ENCODE results near the gene ASCC1.
"Not testable (repeated sequence)": the region's sequence is repeated elsewhere in the genome, so short reads cannot be mapped to it uniquely, and the experiment has no call there.

The ASCC1 gene

GRCh38 chr10:72219235-72219814 lies 3.2 kb upstream of the ASCC1 start:
- DNase-seq, result no peak

GRCh38 chr10:72218726-72219125 lies 2.6 kb upstream of the ASCC1 start:
- no peak for DNase-seq

DNA sequence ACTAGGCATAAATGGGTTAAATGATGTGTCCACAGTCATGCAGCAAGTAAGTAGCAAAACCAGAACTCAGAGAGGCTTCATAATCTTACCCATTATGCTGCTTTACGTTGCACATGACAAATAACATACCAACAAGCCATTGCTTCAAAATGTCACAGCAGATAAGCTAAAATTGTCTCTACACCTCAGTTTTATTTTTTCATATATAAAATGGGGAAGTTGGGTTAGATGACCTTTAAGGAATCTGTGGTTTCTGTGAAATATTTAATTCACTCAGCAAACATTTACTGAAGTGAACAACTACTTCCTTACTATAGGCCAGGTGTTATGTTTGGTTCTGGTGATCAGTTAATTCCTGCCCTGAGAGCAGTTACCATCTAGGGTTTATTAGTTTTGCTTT lies 2.2 kb upstream of the ASCC1 start:
- DNase-seq, result no peak

- not testable (repeated sequence) for DNase-seq
These were observed 4.2 kb downstream of the ASCC1 start for GRCh38 chr10:72211832-72212231.

GRCh38 chr10:72211381-72211780 lies 4.7 kb downstream of the ASCC1 start:
- not testable (repeated sequence) for DNase-seq

DNA sequence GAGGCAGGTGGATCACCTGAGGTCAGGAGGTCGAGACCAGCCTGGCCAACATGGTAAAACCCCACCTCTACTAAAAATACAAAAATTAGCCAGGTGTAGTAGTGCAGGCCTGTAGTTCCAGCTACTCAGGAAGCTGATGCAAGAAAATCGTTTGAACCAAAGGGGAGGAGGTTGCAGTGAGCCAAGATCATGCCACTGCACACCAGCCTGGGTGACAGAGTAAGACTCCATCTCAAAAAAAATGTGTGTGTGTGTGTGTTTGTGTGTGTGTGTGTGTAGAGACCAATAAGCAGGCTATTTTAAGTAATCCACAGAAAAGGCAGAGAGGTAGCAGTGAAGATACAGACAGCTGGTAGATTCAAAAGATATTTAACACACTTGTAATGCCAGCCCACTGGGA lies 7.5 kb downstream of the ASCC1 start:
- DNase-seq, result not testable (repeated sequence)

DNA sequence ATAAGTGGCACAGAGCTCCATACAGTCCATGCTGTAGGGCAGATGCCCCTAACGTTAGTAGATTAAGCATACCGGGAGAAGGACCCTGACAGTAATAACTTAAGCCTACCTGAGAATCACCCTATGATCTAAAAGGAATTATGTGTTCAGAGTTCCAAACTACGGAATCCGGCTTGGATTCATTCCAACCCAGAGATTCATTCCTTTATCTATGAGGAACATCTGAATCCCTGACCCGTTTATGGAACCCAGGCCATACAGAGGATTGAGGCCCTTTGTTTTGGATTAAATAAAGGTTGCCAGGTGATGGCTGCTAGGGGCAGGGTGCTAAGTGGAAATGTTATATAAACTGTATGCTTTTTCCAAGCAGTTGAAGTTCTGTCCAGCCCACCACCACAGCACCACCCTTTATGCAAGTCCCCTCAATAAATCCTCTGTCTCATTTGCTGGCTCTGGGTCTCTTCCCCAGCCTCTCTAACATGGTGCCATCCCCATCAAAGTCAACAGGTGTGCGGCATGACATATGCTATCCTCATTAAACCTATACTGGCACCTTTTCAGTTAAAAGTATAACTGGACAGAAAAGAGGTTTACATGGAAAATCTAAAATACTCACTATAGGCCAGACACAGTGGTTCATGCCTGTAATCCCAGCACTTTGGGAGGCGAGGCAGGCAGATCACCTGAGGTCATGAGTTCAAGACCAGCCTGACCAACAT lies 9.4 kb downstream of the ASCC1 start:
- no peak for DNase-seq

GRCh38 chr10:72204724-72205123 lies 11.4 kb downstream of the ASCC1 start:
- no peak for DNase-seq

GRCh38 chr10:72204296-72204695 lies 11.8 kb downstream of the ASCC1 start:
- no peak for DNase-seq

GRCh38 chr10:72201293-72201692 lies 14.8 kb downstream of the ASCC1 start:
- no peak for DNase-seq

- DNase-seq, result no peak
These were observed 15.2 kb downstream of the ASCC1 start for GRCh38 chr10:72200883-72201282.

DNA sequence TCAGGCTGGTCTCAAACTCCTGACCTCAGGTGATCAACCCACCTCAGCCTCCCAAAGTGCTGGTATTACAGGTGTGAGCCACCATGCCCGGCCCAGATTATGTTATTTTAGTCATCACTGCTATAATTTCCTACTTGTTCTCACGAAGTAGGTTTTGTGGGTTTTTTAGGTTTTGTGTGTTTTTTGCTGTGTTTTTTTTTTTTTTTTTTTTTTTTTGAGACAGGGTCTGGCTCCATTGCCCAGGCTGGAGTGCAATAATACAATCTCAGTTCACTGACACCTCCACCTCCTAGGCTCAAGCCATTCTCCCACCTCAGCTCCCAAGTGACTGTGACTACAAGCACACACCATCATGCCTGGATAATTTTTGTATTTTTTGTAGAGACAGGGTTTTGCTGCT lies 21.1 kb downstream of the ASCC1 start:
- no peak for DNase-seq

DNA sequence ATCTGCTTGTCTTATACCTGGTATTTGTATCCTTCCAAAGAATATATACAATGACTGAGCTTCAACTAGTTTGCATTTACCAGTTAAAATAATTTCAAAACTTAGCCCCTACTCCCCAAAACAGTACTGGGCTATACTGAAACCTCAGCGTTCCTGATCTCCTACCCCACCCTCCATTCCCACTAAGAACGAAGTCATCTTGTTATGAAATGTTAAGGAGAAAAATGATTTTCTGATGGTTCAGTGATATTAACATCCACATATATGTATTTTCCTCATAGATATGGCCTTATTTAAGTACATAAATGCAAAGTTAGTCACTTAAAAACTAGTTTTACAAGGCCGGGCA lies 29.1 kb downstream of the ASCC1 start:
- no peak for DNase-seq

GRCh38 chr10:72186258-72186981 lies 29.7 kb downstream of the ASCC1 start:
- DNase-seq, result no peak

DNA sequence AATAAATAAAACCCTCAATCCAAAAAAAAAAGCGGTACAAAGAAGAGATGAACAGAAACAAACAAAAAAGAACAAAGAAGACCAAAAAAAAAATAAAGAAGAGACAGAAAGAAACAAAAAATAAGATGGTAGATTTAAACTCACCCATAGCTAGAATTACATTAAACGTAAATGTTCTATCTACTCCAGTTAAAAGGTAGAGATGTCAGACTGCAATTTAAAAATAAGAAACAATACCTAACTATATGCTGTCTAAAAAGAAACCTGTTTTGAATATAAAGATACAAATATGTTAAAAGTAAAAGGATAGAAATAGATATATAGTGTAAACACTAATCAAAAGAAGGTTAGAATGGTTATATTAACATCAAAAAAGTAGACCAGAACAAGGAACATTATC lies 31.9 kb downstream of the ASCC1 start:
- no peak for DNase-seq

DNA sequence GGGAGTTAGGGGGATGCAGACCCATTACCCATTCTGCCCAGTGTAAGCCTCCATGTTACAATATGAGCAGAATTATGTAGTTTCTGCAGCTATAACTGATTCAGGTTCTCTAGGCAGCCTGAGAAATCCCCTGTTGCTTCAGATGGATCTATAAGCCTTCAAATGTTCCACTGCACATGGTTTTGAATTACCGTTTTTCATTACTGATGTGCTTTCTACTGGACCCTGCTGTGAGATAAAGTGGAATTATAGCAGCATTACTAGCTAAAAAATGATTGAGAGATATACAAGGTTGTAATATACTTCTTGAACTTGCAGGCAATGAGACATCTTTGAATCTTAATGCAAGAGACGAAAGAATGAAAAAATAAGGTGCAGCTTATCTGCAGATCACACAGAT lies 38.6 kb downstream of the ASCC1 start:
- DNase-seq, result no peak

DNA sequence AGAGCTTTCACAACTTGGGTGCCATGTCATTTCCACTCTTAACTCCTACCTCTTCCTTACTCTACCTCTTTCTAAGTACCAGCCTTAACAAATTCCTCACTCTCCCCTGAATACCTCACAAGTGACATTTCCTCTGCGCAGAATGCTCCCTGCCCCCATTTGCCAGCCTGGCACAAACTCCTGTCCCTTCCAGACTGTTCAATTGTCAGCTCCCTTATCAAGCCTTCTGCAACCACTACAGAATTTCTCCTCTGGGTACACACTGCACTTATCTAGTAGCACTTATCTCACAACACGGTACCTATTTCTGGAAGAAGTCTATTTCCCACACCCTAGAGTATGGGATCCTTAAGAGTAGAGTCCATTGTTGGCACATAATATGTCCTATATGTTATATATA lies 39.4 kb downstream of the ASCC1 start:
- DNase-seq, result no peak

- DNase-seq, result no peak
These were observed 40.9 kb downstream of the ASCC1 start for GRCh38 chr10:72175149-72175548.

DNA sequence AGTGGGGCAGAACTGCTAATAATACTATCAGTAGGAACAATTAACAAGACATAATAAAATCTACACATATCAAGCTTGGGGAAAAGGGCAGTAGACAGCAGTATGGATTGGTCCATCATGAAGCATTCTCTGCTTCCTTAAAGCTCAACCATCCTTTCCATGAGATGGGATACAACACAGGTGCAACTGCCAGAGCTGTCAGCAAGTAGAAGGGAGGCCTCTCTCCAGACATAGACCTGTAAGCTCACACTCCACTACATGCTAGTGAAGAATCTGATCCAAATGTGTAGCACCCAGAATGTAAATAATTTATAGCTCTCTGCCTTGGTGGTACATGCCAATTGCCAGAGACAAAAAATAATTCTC lies 41.8 kb downstream of the ASCC1 start:
- no peak for DNase-seq

GRCh38 chr10:72173619-72174296 lies 42.3 kb downstream of the ASCC1 start:
- no peak for DNase-seq

DNA sequence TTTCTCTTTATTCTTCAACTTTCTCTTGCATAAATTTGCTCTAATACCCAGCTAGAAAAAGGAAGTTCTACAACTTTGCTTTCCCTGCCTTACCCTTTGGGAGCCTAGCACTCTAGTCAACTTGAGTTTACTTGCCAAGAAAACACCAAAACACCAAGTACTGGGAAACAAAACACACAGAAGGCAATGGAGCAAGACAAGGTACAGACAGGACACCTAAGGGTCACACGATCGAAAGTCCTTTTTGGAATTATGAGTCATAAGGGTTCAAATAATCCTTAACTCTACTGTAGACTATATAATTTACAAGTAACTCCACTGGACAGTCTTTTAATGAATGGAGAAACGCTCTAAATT lies 42.8 kb downstream of the ASCC1 start:
- DNase-seq, result no peak

DNA sequence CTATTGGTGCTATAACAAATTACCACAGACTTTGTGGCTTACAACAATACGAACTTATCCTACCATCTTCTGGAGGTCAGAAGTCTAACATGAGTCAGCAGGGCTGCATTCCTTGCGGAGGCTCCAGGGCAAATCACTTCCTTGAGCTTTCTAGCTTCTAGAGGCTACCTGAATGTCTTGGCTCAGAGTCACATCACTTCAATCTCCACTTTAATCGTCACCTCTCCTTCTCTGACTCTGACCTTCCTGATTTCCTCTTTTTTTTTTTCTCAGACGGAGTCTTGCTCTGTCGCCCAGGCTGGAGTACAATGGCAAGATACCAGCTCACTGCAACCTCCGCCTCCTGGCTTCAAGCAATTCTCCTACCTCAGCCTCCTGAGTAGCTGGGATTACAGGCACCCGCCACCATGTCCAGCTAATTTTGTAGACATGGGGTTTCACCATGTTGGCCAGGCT lies 44.9 kb downstream of the ASCC1 start:
- DNase-seq, result no peak

DNA sequence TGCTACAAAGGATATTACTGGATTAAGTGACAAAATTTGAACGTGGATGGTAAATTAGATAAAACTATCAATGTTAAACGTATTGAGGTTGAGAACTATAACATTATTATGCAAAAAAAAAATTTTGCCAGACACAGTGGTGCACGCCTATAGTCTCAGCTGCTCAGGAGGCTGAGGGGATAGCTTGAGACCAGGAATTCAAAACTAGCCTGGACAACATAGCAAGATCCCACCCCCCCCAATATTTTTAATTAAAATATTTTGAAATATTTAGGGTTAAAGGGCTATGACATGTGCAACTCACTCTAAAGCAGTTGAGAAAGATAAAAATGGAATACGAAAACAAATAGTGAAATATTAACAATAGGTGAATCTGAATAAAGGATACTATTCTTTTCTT lies 45.3 kb downstream of the ASCC1 start:
- DNase-seq, result no peak

DNA sequence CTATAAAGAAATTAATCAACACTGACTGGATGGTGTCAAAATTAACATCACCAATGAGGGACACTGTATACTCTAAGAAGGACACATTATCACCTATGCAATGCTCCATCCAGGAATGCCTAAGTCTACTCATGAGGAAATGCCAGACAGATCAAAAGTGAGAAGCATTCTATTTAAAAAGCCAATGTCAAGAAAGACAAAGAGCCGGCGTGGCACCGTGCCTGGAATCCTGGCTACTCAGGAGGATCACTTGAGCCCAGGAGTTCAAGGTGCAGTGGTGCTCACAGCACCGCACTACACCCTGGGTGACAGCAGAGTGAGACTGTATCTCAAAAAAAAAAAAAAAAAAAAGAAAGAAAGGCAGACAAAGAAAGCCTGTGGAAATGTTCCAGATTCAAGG lies 45.8 kb downstream of the ASCC1 start:
- no peak for DNase-seq

All from activated CD4-positive, CD25-positive, alpha-beta regulatory T cell (primary cell).